ENCODE data around the gene CUBN.

GRCh38 chr10:17059197-17059688 lies 70.4 kb downstream of the CUBN start:
- TF ChIP-seq CTCF (conservative IDR thresholded peaks at IDR 0.05) (no peak), EZH2 (IDR thresholded peaks at IDR 0.05; ENCODE audit: low read depth) (no peak)
